DMS53 treated with DMSO at 0.1 percent for 48 hours (cell line): ENCODE data around the gene GFRA3.
"Not testable (repeated sequence)": the region's sequence is repeated elsewhere in the genome, so short reads cannot be mapped to it uniquely, and the experiment has no call there.

Source experiments
- DNase-seq: peaks from one replicate; lab custom pipeline; 2025; ENCODE audit not compliant: unreplicated experiment; lab: John Stamatoyannopoulos, UW

GFRA3 gene

GRCh38 chr5:138247800-138248199, 26.6 kb downstream of the GFRA3 start:
- DNase-seq: not testable (repeated sequence)

- no peak for DNase-seq
Measured at GRCh38 chr5:138246822-138247221, 27.6 kb downstream of the GFRA3 start.

- no peak for DNase-seq
Measured at GRCh38 chr5:138246334-138246733, 28.1 kb downstream of the GFRA3 start.

GRCh38 chr5:138245717-138246116, 28.7 kb downstream of the GFRA3 start:
- no peak for DNase-seq

- no peak for DNase-seq
Measured at GRCh38 chr5:138243794-138244193, 30.6 kb downstream of the GFRA3 start.

GRCh38 chr5:138241688-138242571, 32.5 kb downstream of the GFRA3 start:
- peak; percentile 15 for DNase-seq

GRCh38 chr5:138240650-138241385, 33.6 kb downstream of the GFRA3 start:
- no peak for DNase-seq

GRCh38 chr5:138238034-138238433, 36.4 kb downstream of the GFRA3 start:
- DNase-seq: no peak

GRCh38 chr5:138234651-138235050, 39.8 kb downstream of the GFRA3 start:
- DNase-seq: no peak

- DNase-seq: no peak
Measured at GRCh38 chr5:138233280-138233679, 41.1 kb downstream of the GFRA3 start.

- no peak for DNase-seq
Measured at GRCh38 chr5:138230981-138231589, 43.3 kb downstream of the GFRA3 start.

- no peak for DNase-seq
Measured at GRCh38 chr5:138230261-138230660, 44.2 kb downstream of the GFRA3 start.

- DNase-seq: no peak
Measured at GRCh38 chr5:138229387-138229786, 45.0 kb downstream of the GFRA3 start.

GRCh38 chr5:138226910-138227309, 47.5 kb downstream of the GFRA3 start:
- no peak for DNase-seq

- DNase-seq: no peak
Measured at GRCh38 chr5:138224712-138225111, 49.7 kb downstream of the GFRA3 start.

- no peak for DNase-seq
Measured at GRCh38 chr5:138223532-138223931, 50.9 kb downstream of the GFRA3 start.

GRCh38 chr5:138216799-138217198, 57.6 kb downstream of the GFRA3 start:
- DNase-seq: no peak

GRCh38 chr5:138213161-138214029, 61.0 kb downstream of the GFRA3 start, which contains the start of gene CDC23:
TSS of gene CDC23 (minus strand) at chr5:138213323. CDS start at chr5:138213312, 11 bp downstream.
- peak; percentile 99 for DNase-seq

GRCh38 chr5:138212828-138213160, 61.6 kb downstream of the GFRA3 start:
- no peak for DNase-seq

GRCh38 chr5:138210985-138211384, 63.4 kb downstream of the GFRA3 start:
- DNase-seq: no peak
